HG03354 (cell line): ENCODE data around the gene RELT.

Experiments used
- ATAC-seq: cut with Tn5 transposase; IDR thresholded peaks from one replicate; pipeline ENCODE4 v1.9.1; 2021; ENCODE audit warnings: mild to moderate bottlenecking; ENCODE audit not compliant: unreplicated experiment, poor library complexity, severe bottlenecking

Gene RELT, protein sequence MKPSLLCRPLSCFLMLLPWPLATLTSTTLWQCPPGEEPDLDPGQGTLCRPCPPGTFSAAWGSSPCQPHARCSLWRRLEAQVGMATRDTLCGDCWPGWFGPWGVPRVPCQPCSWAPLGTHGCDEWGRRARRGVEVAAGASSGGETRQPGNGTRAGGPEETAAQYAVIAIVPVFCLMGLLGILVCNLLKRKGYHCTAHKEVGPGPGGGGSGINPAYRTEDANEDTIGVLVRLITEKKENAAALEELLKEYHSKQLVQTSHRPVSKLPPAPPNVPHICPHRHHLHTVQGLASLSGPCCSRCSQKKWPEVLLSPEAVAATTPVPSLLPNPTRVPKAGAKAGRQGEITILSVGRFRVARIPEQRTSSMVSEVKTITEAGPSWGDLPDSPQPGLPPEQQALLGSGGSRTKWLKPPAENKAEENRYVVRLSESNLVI

DNA sequence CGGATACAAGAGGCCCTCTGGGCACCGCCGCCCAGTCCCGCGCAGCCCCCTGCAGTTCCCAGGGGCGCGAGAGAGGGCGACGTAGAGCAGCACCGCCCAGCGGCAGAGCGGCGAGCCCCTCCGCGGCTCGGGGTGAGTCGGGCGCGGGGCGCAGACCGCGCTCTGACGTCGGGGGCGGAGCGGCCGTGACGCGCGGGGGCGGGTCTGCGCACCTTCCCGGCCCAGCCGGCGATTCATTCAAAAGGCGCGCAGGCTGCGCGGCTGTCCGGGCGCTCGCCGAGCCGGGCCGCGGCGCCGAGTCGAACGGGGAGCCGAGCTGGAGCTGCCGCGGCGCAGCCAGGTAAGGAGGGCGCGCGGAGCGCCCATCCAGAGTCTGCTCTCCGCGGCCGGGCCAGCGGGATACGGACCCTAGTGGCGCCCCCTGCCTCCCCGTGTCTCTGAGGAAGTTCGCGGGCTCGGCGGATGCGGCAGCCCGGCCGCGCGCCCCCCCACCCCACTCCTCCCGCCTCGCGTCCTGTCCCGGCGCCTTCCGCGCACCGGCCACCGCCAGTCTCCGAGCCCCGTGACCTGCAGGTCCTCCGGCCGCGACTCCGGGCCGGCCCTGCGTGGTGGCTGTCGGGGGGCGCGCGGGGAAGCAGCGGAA, at the start of gene RELT:
Gene RELT, plus strand, starts transcription at position 240 of the 643 bp plus-strand sequence. CDS start 12,738 bp downstream, outside the sequence.
- ATAC-seq, result peak; percentile 77

DNA sequence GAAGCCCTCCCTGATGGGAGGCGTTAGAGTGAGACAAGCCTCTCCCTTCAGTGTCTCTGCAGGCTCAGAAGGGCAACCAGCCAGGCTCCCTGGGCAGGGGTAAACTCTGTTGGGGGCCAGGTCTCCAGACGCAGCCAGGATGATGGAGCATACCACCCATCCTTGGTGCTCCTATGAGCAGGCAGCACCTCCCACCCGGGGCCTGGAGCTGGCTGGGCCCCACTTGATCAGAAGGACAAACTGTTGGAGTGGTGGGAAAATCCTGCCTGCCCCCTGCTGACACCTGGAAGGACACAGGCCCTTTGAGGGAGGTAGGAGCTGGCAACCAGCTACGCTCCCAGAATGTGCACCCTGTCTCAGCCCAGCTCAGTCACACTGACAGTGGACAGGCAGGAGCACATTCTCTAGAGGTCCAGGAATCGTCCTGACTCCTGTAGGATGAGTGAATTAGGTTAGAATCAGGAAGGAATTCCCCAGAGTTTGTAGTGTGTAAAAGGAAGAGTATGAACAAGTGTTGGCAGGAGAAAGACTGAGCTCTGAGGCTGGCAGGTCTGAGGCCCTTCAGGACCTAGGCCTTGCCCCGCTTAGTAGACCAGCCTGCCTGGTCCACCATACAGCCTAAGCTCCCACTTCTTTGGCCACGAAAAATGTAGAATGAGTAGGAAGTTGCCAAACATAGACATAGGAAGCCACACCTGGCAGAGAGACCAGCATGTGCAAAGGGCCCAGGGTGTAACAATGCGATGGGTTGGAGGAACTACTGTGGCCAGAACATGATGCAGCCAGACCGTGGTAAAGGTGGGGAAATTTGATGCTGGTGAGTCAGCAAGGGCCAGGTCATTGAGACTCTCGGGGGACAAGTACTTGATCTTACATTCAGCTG, 49.0 kb upstream of the RELT start:
- ATAC-seq, result no peak

DNA sequence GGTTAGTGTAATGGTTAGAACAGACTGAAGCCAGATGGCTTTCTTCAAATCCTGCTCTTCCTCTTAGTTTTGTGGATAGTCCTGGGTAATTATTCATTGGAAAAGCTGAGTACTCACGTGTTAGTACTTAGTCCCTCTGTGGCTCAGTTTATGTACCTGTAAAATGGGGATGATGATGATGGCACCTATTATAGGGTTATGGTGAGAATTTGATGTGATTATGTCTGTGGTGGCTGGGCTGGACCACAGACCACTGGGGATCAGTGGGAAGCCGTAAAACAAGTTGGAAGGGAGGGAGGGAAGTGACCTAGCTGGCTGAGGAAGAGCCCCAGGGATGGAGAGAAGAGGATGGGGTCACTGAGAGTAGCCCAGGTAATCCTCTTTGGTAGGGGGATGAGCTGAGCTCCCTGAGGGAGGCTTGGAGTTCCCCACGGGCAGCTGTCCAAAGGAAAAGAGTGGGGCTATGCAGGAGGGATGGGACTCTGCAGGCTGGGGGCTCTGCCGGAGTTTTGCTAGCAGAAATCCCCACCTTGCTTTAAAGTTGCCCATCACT, 48.3 kb upstream of the RELT start:
- ATAC-seq, result no peak

DNA sequence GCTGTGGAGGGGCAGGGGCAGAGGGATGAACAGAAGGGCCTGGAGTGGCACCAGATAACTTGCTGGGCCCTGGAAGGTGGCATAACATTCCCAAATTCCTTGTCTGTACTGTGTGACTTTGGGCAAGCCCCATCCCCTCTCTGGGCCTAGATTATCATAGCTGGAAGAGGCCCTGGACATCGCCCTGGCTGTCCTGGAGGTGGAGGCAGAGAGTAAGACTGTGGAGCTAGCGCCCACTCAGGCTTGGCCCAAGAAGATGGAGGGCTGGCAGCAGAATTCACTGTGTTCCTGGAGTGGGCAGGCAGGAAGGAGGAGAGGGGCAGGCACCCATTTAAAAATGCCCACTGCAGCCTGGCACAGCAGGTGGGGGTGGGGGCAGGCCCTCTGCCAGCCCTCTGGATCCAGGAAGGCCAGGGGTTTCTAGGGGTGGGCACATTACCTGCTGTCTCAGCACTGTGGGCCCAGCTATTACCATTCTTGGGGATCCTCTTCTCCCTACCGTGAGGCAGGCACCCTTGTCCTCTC, 45.6 kb upstream of the RELT start:
- ATAC-seq, result no peak

DNA sequence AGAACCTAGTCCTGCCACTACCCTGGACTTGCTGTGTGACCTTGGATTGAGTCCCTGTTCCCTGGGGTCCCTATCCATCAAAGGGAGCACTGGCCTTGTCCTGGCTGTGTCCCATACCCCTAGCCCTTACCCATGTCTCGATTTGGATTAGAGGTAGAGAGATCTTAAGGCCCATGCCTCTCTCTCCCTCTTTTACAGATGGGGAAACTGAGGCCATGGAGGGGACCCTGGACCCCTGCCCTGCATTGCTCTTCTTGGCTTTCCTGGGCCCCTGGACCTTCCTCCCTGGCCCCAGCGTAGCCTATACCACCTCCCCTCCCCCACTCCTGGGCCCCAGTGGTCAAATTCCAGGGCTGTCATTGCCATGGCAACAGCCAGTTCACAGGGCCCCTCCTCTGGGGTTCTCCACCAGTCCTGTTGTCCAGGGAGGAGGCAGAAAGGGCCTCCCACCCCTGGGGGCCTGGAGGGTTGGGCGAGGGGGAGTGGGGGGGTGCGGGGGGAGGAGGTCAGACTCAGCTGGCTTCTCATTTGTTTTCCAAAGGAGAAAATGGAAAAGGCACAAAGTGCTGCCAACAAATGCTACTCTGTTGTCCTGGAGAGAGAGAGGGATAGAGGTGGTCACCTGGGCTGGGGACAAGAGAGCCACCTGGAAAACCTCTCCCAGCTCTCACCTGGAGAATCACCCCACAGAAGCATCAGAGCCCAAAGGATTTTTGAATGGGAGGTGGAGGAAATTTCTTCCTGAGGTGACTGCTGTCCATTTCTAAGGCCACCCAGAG, 44.9 kb upstream of the RELT start:
- no peak for ATAC-seq

DNA sequence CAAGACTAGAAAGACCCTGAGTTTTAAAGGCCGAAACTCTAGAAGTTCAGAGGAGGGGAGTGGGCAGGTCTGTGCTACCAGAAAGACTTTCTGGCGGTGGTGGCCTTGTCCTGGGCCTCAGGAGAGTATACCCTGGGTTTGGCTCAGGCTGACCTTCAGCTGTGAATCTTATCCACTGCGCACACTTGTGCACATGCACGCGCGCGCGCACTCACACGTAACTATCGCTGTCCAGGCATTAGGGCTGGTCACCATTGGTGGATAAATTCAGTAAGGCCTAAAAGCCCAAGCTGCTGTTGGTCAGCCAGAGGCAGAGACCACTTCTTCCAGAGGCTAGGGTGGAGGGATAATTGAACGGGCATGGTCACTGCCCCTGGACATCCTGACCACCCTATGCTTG, 43.0 kb upstream of the RELT start:
- ATAC-seq, result no peak

DNA sequence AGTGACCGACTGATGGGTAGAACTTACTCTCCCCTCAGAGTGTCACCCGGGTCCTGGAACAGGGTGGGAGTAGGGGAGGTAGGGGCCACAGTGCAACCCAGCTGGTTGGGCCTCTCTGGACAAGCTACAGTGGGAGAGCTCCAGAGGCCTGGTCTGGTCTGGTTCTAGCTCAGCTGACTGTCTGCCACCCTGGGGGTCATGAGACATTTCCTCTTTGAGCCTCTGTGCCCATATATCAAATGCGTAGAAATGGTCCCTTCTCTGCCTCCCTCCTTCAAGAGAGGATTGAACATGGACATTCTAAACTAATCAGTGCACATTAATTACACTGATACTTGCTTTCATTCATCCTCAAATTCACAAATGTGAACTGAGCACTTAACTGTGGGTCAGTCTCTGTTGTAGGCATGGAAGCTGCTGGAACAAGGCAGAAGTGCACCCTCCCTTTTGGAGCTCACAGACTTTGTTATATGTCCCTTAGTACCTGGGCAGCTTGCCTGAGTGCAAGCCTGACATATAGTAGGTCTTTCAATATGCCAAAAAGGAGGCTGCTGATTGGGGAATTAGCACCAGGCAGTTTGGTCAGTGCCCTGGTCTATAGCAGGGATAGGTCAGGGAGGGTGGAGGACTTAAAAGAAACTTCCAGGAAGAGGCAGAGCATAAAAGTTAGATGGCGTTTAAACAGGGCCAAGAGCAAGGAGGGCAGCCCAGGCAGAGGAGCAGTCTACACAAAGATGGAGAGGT, 42.4 kb upstream of the RELT start:
- no peak for ATAC-seq

DNA sequence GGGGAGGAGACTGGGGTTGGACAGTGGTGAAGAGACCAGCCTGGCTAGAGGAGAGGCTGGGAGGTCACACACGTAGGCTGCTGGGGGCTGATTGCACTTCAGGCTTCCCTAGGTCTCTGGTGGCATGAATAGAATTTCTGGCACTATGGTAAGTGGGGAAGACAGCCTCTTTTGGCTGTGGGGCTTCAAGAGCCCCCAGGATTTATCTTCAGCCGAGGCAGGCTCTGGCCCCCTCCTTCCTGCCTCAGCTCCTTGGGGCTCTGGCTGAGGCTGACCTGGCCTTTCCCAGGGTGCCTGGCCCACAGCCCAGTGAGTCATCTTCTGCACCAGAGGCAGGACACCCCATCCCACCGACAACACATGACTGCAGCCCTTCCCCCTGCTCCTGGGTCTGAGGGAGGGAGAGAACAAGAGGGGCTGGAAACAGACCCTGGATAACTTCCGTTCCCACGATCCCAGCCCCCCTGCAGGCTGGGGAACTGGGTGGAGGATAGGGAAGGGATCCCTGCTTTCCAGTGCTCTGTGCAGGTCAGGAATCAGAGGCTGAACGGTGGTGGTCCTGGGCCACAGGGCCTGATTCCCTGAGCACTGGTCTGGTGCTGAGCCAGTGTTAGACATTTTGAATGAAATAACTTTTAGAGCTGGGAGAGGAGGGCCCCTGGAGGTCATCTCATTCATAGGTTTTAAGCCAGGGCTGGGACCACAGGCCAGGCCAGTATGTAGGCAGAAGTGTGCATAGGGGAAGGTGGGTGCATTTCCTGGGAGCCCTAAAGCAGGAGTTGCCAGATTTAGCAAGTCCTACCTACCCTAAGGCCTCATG, 41.6 kb upstream of the RELT start:
- ATAC-seq, result no peak

DNA sequence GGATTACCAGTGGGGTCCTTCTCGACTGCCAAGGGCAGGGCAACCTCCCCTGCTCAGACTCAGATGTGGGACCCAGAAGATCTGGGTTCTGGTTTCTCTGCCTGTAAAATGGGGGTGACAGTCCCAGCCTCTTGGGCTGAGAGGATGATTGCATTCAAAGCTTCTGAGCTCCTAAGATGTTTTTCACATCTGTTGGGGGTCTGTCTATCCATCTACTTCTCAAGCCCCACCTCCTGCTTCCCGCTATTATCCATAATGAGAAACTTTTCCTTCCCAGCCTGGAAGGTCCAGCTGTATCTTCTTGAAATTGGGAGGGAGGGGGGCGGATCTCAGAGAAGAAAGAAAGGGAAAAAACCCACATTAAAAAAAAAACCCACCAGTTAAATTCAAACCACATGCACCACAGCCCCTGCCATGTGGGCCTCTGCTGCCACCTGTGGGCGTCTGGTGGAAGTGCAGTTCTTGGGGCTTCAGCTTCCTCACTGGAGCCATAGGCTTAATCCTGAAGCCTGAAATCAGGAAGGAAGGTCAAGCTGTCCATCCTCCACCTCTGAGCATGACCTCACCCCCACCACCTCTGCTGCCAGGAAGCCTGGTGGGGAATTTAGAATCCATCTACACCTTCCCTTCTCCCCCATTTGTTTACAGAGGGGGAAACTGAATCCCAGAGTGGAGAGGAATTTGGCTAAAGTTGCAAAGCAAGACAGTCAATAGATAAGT, 40.8 kb upstream of the RELT start:
- no peak for ATAC-seq

DNA sequence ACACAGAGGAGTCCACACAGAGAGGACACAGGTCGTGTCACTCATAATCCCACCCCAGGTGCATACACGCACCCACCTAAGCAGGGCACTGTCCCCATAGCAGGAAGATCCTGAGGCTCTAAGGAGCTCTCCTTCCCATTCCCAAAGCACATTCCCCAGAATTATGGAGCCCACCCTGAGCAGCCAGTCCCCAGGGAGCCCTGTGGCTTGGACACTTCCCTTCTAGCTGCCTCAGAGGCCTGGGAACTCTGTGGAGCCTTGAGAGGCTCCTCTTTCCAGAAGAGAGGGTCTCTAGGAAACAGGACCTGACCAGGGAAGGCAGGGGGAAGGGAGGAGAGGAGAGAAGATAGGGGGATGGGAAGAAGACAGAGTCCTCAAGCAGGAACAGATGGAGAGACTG, 38.4 kb upstream of the RELT start:
- no peak for ATAC-seq

DNA sequence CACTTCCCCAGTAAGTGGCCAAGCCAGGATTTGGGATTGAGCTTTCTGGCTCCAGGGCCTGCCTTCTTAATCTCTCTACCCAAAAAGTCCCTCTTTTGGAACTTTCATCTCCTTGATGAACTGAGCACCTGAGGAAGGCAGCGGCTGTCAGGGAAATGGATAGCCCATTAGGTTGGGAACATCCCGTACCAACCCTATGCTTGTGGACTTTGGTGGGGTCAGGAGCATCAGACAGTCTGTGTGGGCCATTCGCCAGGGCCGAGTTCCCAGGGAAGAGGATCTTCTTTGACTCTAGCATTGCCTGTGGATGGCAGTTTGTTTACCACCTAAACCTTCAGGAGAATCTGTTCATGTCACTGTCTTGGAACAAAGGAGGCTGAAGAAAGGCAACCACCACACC, 37.9 kb upstream of the RELT start:
- ATAC-seq, result no peak

DNA sequence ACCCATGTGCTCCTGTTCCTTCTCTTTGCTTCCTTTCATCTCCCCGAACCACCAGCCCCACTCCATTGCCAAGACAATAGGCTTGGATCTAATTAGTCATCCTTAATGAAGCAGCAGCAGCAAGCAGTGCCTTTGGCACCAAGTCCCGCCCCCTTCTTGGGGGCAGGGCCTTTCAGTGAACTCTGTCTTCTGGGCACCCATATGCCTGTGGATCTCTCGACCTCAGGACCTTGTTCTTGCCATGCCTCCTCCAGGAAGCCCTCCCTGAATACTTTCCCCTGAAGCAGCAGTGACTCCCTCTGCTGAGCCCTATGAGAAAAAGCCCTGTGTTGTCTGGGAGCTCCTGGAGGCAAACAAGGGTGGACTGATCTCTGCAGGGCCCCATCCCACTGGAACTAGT, 36.0 kb upstream of the RELT start:
- no peak for ATAC-seq

DNA sequence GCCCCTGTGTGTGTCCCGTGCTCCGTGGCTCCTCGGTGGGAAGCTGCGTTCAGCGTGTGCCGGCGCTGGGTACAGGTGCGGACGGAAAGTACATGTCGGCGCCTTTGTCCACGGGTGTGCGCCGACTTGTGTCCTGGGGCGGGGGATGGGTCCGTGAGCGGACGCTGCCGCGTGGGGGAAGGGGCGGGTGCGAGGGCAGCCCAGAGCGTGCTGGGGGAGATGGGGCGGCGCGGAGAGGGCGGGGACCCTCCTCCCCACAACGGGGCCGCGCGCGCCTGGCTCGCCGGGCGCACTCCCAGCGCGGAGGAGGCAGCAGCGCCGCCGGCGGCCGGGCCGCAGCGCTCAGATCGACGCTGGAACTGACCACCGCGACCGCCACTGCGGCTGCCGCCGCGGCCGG, 33.6 kb upstream of the RELT start:
- no peak for ATAC-seq

DNA sequence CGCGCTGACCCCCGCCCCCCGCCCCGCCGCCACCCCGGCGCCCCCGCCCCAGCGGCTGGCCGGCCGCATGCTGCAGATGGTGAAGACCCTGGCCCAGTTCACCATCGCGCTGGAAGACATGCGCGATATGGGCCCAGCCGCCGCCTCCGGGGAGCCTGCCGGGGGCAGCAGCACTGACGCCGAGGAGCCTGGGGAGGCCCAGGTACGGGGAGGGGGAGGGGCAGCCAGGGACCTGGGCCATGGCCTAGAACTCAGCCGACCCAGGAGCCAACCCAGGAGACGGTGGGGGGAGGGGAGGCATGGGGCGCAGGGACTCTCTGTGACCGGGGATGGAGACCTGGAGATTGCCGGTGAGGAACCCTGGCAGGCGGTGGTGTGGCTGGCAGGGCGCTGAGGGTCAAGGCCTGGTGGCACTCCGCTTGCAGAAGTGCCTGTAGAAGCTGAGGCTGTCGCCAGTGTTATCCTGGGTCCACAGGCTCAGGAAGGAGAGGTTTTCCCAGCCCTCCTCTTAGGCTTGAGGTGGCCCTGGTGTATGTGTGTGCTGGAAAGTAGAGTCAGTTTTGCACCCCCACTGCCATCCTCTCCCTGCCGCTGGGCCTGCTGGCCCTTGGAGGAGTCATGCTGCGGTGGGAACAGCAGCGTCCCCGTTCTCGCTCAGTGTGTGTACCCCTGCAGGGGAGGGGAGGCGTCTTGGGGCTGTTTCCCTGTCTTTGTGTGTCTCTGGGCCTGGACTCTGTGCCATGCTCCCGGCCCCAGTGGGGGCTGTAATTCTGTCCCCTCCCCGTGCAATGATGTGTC, 32.9 kb upstream of the RELT start:
- ATAC-seq, result no peak

DNA sequence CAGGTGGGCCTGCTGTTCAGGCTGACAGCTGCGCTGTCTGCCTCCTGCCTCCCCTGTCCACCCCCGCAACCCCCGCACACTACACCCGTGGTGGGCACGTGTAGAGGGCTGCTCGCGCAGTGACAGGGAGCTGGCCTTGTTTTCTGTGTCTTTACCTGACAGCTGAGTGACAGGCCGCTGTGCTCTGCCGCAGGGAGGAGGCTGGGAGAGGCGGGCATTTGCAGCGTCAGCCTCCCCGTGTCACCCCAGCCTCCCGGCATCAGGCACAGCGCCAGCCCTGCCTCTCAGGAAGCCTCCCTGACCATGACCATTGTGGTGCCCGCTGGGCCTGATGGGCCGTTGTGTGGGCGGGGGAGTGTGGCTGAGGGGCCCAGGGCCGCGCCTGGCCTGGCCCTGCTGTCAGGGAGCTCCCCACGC, 32.0 kb upstream of the RELT start:
- ATAC-seq, result no peak

DNA sequence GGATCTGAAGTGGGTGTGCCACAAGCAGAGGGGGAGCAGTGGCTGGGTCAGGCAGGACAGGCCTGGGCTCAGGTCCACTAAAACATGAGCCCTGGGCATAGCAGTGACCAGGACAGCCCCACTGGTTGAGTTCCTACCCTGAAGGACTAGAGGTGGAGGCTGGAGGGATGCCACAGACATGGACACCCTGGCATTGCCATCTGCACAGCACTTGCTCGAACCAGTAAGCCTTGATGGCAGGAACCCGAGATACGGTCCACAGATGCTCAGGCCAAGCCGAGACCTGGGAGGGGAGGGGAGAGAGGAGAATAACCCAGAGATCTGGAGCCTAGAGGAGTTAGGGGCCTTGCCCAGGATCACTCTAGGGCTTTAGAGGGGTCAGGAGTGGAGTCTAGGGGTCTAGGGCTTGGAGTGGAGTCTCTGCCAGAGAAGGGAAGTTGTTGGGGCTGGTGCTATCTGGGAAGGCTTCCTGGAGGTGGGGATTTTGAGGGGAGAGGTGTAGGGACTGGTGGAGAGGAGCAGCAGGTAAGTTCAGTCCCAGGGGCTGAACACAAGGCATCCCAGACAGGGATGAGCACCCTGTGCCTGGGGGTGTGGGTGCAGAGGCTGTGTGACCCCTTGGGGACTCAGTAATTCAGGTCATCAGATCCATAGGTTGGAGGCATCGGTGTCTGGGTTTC, 30.6 kb upstream of the RELT start:
- no peak for ATAC-seq
